GM12874 (cell line): Measurements from ENCODE around the gene STYXL1.

ENCODE experiments used
- TF ChIP-seq, protein P1 (sequence below): IDR thresholded peaks from 2 replicates; pipeline ENCODE4 v1.5.1; 2011; ENCODE audit warnings: low read depth, mild to moderate bottlenecking, control low read depth, low read length, moderate library complexity; ENCODE audit not compliant: insufficient read depth

STYXL1 gene, protein sequence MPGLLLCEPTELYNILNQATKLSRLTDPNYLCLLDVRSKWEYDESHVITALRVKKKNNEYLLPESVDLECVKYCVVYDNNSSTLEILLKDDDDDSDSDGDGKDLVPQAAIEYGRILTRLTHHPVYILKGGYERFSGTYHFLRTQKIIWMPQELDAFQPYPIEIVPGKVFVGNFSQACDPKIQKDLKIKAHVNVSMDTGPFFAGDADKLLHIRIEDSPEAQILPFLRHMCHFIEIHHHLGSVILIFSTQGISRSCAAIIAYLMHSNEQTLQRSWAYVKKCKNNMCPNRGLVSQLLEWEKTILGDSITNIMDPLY

DNA sequence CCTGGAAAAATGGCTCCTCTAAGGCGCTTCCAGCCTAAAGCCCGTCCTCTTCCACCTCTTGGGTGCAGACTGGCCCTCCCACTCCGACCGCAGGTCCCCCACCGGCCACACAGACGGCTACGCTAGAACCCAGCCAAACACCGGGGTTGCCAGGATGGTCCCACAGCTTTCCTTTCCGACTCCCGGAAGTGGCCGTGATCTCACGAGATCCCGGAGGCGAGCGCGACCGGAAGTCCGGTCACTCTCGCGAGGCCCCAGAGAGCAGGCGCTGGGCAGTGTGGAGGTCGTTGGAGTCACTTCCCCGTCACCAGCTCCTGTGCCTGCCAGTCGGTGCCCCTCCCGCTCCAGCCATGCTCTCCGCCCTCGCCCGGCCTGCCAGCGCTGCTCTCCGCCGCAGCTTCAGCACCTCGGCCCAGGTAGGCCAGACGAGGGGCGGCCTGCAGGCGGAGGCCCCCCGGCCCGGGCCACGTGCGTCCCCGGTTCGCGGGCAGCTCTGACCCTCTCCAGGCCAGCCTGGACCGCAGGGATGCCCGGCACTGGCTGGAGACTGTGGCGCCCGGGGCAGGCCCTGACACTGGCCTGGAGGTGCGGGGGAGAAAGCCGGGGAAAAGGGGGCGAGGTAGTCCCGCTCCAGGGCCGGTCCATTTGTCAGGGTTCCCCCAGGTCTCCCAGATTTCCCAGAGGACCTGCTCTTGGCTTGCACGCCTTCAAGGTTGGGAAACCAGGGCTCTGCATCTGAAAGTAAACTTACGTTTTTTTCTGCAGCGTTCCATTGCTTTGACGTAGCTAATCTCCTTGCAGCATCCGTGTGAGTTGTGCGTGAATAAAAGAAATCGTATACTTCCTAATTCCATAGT lies at the start of gene STYXL1, which contains the start of gene MDH2:
STYXL1 (minus strand) TSS at position 190 of the 857 bp plus-strand sequence. CDS start 17,477 bp downstream, outside the sequence.
MDH2 (plus strand) TSS at position 296 of the 857 bp plus-strand sequence; CDS start at position 351, 55 bp downstream.
- TF ChIP-seq, protein P1, sequence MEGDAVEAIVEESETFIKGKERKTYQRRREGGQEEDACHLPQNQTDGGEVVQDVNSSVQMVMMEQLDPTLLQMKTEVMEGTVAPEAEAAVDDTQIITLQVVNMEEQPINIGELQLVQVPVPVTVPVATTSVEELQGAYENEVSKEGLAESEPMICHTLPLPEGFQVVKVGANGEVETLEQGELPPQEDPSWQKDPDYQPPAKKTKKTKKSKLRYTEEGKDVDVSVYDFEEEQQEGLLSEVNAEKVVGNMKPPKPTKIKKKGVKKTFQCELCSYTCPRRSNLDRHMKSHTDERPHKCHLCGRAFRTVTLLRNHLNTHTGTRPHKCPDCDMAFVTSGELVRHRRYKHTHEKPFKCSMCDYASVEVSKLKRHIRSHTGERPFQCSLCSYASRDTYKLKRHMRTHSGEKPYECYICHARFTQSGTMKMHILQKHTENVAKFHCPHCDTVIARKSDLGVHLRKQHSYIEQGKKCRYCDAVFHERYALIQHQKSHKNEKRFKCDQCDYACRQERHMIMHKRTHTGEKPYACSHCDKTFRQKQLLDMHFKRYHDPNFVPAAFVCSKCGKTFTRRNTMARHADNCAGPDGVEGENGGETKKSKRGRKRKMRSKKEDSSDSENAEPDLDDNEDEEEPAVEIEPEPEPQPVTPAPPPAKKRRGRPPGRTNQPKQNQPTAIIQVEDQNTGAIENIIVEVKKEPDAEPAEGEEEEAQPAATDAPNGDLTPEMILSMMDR = no peak

DNA sequence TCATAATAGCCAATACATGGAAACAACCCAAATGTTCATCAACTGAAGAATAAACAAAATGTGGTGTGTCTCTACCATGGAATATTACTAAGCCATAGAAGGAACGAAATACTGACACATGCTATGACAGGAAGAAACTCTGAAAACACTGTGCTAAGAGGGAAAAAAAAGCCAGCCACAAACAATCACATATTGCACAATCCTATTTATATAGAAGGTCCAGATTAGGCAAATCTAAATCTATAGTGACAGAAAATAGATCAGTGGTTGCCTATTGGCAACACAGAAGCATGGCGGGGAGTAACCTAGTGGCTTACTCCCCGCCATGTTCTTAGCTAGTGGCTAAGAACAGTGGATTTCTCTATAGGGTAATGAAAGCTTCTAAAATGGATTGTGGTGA lies 48.1 kb upstream of the STYXL1 start:
- TF ChIP-seq, protein P1 = no peak

DNA sequence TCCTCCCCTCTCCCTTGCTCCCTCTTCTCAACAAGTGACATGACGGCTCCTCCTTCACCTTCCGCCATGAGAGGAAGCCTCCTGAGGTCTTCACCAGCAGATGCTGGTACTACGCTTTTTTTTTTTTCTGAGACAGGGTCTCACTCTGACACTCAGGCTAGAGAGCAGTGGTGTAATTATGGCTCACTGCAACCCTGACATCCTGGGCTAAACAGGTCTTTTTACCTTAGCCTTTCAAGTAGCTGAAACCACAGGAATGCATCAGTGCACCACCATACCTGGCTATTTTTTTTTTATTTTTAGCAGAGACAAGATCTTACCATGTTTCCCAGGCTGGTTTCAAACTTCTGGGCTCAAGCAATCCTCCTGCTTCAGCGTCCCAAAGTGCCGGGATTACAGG lies 43.7 kb upstream of the STYXL1 start:
- TF ChIP-seq, protein P1 = no peak

DNA sequence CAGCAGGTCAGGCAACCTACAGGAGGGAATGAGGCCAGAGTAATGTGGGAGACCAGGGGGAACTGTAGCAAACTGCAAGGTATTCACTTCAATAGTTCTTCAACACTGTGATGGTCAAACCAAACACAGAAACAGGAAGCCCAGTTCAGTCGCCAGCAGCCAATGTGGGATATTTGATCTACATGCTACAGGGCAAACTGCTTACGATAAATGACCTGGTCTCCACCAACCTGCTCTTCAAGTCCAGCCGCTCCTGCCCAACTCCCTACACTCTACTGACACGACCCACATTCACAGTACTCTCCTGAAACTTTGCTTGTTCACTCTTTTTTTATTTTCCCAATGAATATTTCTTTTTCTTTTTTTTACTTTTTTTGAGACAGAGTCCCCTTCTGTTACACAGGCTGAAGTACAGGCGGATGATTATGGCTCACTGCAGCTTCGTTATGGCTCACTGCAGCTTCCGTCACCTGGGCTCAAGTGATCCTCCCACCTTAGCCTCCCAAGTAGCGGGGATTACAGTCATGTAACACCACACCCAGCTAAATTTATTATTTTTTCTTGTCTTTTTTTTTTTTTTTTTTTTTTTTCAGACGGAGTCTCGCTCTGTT lies 42.2 kb upstream of the STYXL1 start:
- TF ChIP-seq, protein P1 = no peak

DNA sequence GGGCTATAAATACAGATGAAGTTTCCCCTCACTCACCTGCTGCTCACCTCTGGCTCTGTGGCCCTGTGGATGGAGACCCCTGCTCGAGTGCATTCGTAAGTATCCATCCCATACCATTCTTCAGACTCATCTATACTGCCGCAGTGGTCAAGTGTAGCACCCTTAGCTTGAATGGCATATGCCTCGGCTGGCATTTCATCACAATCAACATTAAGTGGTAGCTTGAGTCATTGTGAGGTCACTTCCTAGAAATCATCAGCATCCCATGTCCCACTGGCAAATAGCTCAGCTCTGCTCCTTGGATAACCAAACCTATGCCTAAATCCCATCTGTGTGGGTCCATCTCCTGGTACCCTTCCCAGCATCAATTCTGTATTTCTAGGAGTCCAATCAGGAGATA lies 38.3 kb upstream of the STYXL1 start:
- TF ChIP-seq, protein P1 = no peak

DNA sequence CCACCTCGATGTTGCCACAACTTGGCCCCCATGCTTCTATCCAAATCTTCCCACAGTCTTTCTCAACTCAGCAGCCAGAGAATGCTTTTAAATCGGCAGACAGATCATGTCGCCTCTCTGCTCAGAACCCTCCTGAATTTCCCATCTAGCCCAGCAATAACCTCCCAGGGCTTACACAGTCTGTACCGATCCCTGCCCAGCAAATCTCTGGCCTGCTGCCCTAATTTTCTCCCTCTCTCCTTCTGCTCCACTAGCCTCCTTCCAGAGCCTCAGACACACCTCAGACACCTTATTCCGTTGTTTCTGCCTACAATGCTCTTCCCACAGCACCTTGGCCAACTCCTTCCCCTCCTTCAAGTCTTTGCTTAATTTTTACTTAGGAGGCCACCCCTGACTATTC lies 32.4 kb upstream of the STYXL1 start:
- TF ChIP-seq, protein P1 = no peak

DNA sequence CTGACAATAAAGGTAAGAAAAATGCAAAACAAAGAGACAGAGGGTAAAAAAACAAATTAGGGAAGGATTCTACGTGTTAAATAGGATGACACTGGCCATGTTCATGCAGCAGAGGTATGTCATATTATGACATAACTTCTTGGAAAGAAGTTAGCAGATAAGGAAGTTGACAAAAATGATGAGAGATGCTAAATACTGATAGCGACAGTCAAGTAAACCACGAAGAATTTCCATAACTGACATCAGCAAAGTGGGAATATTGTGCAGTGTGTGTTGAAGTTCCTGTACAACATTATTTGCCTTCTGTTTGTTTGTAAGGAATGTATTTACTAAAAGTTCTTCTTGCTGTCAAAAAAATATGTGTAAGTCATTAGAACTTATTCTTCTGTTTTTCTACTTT lies 29.6 kb upstream of the STYXL1 start:
- TF ChIP-seq, protein P1 = no peak
